Endothelial cell of umbilical vein (primary cell): Measurements from ENCODE around the gene CXCL11.

ENCODE experiments used
- CTCF ChIP-seq, 2 donors: IDR thresholded peaks; 1 replicate in 1 of 2; 2 replicates in 1 of 2; pipeline ENCODE4 v1.5.1; 2011; ENCODE audit warnings: low read length in 2 of 2, mild to moderate bottlenecking in 2 of 2, moderate library complexity in 2 of 2, control low read depth in 1 of 2, inconsistent platforms in 1 of 2, low read depth in 1 of 2; ENCODE audit not compliant: insufficient read depth in 1 of 2; ENCODE audit errors: extremely low read depth in 1 of 2
- JUN ChIP-seq: IDR thresholded peaks from 2 replicates; pipeline ENCODE4 v1.6.1; 2011; ENCODE audit warnings: borderline replicate concordance, low read depth; ENCODE audit not compliant: insufficient read length, insufficient read depth
- MAX ChIP-seq: IDR thresholded peaks from 2 replicates; pipeline ENCODE4 v1.6.1; 2011; ENCODE audit not compliant: insufficient read depth, insufficient read length
- POLR2A ChIP-seq: IDR thresholded peaks from 2 replicates; pipeline ENCODE4 v1.6.1; 2012; ENCODE audit warnings: low read depth, mild to moderate bottlenecking, control low read depth, low read length
- POLR2AphosphoS5 ChIP-seq: IDR thresholded peaks from 2 replicates; pipeline ENCODE4 v1.6.1; 2012; ENCODE audit warnings: low read depth, mild to moderate bottlenecking, control low read depth, low read length, moderate library complexity; ENCODE audit not compliant: insufficient read depth

GRCh38 chr4:76000279-76000678, 35.6 kb downstream of the CXCL11 start:
- TF ChIP-seq CTCF (IDR thresholded peaks at IDR 0.05; ENCODE audit: extremely low read depth in 1 of 2, insufficient read depth in 1 of 2, low read depth in 1 of 2, low read length in 2 of 2): no peak
- TF ChIP-seq JUN: no peak
- no peak for TF ChIP-seq POLR2AphosphoS5
- no peak for TF ChIP-seq POLR2A
- no peak for TF ChIP-seq MAX
